ENCODE data around the gene S1PR4.

GRCh38 chr19:3183721-3184641 lies 5.4 kb downstream of the S1PR4 start:
- TF ChIP-seq CTCF (IDR thresholded peaks at IDR 0.05; ENCODE audit: low read length) (no peak), EZH2 (optimal IDR thresholded peaks at IDR 0.05; ENCODE audit: low read depth, low read length) (no peak), EZH2phosphoT487 (IDR thresholded peaks at IDR 0.05; ENCODE audit: low read length) (no peak)
